ENCODE measurements around the gene RELL2.
"Not testable (repeated sequence)": the region's sequence is repeated elsewhere in the genome, so short reads cannot be mapped to it uniquely, and the experiment has no call there.

Gene RELL2, protein sequence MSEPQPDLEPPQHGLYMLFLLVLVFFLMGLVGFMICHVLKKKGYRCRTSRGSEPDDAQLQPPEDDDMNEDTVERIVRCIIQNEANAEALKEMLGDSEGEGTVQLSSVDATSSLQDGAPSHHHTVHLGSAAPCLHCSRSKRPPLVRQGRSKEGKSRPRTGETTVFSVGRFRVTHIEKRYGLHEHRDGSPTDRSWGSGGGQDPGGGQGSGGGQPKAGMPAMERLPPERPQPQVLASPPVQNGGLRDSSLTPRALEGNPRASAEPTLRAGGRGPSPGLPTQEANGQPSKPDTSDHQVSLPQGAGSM

GRCh38 chr5:141636413-141637122 is at the start of gene RELL2, which contains the start of gene HDAC3:
RELL2 (plus strand) TSS chr5:141636997; CDS start chr5:141638226, 1,229 bp downstream.
HDAC3 (minus strand) TSS chr5:141636849; CDS start chr5:141636790, 59 bp downstream.
- DNase-seq: peak; percentile 98

DNA sequence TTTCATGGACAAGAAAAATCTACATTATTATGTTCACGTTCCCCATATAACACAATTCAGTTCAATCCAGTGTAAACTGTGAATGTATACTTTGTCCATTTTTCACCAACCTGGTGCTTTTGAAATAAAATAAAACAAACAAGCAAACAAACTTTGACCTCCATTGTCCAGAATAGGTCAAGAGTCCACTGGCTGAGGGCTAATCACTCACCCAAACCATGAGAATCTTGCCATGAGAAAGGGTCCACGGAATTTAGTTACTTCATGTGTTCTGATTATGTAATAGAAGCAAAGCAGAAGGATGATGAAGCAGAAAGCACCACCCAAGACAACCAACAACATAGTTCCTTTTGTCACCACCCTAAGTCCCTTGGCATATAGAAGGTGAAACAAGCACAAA is 46.7 kb upstream of the RELL2 start:
- DNase-seq: no peak

DNA sequence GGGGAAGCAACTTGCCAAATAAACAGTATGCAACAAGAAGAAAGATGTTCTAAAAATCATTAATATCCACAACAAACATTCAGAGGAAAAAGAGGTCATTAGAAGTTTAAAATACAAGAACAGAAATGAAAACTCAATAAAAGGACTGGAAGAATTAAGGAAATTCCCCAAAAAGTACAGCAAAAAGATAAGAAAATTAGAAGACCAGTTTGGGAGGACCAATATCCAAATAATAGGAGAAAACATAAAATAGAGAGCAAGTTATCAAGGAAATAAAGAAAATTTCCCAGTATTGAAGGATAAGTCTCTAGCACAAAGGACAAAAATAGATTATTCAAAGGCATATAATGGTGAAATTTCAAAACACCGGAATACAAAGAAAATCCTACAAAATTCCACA is 39.9 kb upstream of the RELL2 start:
- DNase-seq: no peak

GRCh38 chr5:141597394-141597793 is 39.4 kb upstream of the RELL2 start:
- no peak for DNase-seq

DNA sequence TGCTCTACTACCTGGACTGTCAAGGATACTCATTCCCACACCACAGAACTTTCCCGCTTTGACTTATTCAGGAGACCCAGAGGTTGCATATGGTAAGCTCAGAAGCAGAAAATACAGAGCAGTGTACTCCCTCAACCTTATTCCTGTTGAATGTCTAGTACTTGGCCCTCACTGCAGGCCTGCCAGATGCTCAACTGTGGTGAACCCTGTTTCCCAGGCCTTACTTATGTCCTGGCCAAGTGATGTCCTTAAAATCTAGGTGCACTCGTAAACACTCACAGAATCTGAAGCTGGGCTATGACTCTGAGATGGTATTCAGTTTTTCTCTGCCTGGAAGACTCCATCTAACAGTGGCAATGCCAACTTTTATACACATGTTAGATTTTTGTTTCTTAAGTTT is 39.0 kb upstream of the RELL2 start:
- no peak for DNase-seq

GRCh38 chr5:141598391-141599345 is 38.1 kb upstream of the RELL2 start:
- no peak for DNase-seq

DNA sequence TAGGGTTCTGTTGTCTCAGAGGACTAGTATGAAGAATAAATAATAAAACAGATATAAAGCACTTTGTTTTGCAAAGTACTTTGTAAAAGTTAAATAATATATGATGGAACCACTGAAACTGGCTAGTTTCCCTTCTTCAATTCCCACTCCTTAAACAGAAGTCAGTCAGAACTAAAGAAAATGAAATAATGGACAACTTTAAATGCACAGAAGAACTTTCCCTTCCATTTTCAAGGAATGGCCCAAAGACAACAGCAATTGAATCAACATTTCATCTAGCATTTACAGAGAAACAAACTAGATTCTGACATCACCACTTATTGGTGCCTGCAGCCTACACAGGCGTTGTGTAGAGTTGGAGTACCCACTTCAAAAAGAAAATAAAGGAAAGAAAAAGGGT is 34.2 kb upstream of the RELL2 start:
- no peak for DNase-seq

DNA sequence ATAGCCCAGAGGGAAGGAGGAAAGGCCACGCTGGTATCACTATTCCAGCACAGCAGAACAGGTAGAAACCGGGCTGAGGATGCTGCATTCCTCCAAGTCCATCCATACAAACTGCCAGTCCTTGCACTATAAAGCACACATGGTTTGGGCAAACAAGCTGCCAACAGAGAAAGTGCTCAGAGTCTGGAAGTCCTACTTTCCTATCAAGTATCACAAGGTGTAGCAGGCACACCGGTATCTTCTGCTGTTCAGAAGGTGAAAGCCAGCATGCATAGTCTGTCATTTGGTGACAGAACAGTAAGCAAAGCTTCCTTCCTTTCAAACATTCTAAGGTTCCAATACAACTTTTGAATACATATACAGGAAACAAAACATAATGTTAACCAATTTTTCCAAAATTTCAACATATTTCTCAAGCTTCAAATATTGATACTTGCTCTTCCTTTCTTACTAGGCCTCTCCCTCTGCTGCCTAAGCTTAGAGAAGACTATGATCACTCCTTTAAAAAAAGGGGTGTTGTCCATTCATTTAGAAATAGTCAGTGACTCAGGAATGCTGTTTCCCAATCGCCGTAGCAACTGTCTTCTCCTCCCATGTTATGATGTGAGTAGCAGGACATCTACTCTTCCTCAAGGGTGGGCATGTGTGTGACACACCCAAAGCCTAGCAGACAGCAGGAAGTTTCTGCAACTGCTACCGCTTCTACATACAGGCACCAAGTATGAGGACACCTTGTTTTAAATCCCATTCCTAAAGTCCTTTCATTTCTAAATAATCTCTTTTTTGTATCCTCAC is 32.7 kb upstream of the RELL2 start:
- DNase-seq: no peak

- DNase-seq: peak; percentile 69
Observed at GRCh38 chr5:141605523-141606277, 31.1 kb upstream of the RELL2 start.

GRCh38 chr5:141608046-141608445 is 28.8 kb upstream of the RELL2 start:
- no peak for DNase-seq

GRCh38 chr5:141608557-141608956 is 28.2 kb upstream of the RELL2 start:
- no peak for DNase-seq

DNA sequence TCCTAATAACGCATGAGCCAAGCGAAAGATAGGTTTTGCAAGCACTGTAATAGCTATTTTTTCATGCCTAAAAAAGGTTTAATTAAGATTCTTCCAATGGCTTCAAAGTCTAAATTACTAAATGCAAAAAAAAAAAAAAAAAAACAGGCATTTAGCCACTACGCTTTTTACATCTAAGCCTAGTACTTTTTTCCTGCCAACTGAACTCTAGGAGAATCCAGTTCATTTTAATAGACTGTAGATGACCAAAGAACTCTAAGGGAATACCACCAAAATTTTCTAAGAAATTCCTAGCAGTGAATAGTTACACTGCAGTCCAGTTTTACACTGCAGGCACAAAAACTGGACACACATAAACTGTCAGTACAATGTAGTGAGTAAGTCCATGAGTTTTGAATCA is 27.8 kb upstream of the RELL2 start:
- DNase-seq: no peak

- DNase-seq: not testable (repeated sequence)
Observed at GRCh38 chr5:141609921-141610320, 26.9 kb upstream of the RELL2 start.

DNA sequence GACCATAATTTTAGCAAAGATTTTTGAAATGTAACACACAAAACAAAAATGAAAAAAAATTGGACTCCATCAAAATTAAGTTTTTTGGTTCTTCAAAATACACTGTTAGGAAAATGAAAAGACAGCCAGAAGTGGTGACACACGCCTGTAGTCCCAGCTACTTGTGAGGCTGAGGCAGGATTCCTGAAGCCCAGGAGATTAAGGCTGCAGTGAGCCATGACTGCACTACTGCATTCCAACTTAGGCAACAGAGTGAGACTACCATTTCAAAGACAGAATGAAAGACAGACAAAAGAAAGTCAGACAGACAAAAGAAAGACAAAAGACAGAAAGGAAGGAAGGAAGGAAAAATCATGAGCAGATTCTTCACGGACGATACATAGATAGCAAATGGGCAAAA is 25.5 kb upstream of the RELL2 start:
- no peak for DNase-seq

DNA sequence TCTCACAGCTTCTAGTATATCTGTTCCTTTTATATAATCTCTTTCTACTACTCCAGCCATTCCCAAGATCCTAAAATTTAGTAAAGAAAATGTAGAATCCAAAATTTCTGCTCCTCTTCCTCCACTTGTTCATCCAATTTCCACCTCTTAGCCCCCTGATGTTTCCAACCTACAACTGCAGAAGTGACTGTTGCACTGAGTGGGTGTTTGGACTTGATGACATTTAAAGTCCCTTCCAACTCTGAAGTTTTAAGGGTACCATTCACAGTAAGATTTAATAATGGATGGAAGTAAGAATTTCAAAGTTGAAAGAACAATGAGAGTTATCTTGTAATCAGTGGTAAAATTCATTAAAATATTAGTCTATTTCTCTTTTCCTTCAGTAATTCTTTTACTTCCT is 23.5 kb upstream of the RELL2 start:
- no peak for DNase-seq

- no peak for DNase-seq
Observed at GRCh38 chr5:141615991-141616720, 20.6 kb upstream of the RELL2 start.

GRCh38 chr5:141617128-141617527 is 19.7 kb upstream of the RELL2 start:
- no peak for DNase-seq

- DNase-seq: no peak
Observed at GRCh38 chr5:141617682-141618029, 19.1 kb upstream of the RELL2 start.

DNA sequence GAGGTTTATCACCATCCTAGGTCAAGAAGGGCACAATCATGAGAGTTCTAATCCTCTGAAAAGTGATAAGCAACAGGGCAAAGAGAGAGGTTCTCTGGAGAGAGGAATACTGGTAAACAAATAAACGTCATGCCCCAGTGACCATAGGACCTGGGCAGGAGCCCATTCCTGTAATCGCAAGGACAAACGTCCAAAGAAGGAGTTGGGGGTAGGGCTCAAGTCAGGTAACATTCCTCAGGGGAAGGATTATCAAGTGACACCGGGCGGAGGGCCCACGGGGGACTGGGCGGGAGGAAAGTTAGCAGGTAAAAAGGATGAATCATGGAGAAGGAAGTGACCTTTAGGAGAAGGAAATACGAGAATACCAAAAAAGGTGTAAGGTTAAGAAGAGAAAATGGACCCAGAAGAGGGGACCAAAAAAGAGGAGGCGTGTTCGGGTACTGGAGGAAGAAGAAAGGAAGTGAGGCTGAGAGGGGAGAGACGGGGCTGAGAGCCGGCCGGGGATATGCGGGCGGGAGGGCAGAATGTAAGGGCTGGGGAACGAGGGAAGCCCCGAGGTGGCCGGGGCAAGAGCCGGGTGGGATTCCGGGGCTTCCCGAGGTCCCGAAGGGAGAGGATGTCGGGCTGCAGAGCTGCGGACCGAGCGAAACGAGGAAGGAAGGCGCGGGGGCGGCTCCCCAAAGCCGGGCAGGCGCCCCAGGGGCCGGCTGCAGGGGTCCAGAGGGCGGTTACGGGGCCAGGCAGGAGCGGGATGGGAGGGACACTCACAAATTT is 18.6 kb upstream of the RELL2 start:
- DNase-seq: peak; percentile 79

Data from stimulated activated CD8-positive, alpha-beta memory T cell treated with anti-CD3 and anti-CD28 coated beads, Interleukin-4, amount 100 ng/mL, for 48 hours (primary cell).